IMR-90 (cell line): Measurements from ENCODE around the gene CNTN4. TPM values are rescaled to one million over a fixed set of nuclear protein-coding genes. Genes with fewer than 3 reads are reported as not detected.
A peak's percentile ranks its signal among the peaks of the same experiment; 100 is the strongest.

ENCODE experiments used
- ATAC-seq: fragments of 200-7000 bp; cut with Tn5 transposase; 2 replicates; pipeline ENCODE4 v1.9.1; 2020; ENCODE audit warnings: low read depth, mild to moderate bottlenecking, moderate library complexity
- BruUV-seq: library from RNA; stranded (reverse); fragments of 400-500 nt; replicated peaks from 2 replicates; lab custom pipeline; 2021; lab: Mats Ljungman, UMichigan
- CTCF ChIA-PET: fragments of 300-600 bp; formaldehyde crosslinking; extraction: SDS; loops from one replicate; lab custom pipeline; 2021; ENCODE audit warnings: antibody characterized with exemption; lab: Yijun Ruan, JAX
- POLR2A ChIA-PET: fragments of 300-600 bp; sonication (Branson Sonifier 250); formaldehyde crosslinking; loops from one replicate; lab custom pipeline; 2022; ENCODE audit warnings: antibody characterized with exemption; ENCODE audit not compliant: unreplicated experiment; lab: Charles Lee
- DNase-seq: peaks from one replicate; pipeline ENCODE4 v3.0.0; 2013
- H2AFZ ChIP-seq: replicated peaks from 2 replicates; pipeline ENCODE3; 2013; ENCODE audit warnings: low read length, mild to moderate bottlenecking; ENCODE audit not compliant: poor library complexity
- H2AK5ac ChIP-seq: 2 replicates; pipeline ENCODE4 v1.6.1; 2013; ENCODE audit warnings: low read depth, low read length, inconsistent platforms
- H2AK9ac ChIP-seq: replicated peaks from 2 replicates; pipeline ENCODE3; 2013; ENCODE audit warnings: mild to moderate bottlenecking, low read depth, low read length, moderate library complexity; ENCODE audit not compliant: poor library complexity
- H2BK120ac ChIP-seq: 2 replicates; pipeline ENCODE4 v1.6.1; 2013; ENCODE audit warnings: low read depth, low read length, inconsistent platforms
- H2BK15ac ChIP-seq: 3 replicates; pipeline ENCODE4 v1.6.1; 2013; ENCODE audit warnings: low read depth, low read length, inconsistent platforms
- H2BK20ac ChIP-seq: 2 replicates; pipeline ENCODE4 v1.6.1; 2013; ENCODE audit warnings: low read depth, mild to moderate bottlenecking, inconsistent platforms, low read length, moderate library complexity
- H2BK5ac ChIP-seq: 2 replicates; pipeline ENCODE4 v1.6.1; 2013; ENCODE audit warnings: mild to moderate bottlenecking, low read depth, low read length, inconsistent platforms; ENCODE audit not compliant: poor library complexity, severe bottlenecking
- H3K14ac ChIP-seq: replicated peaks from 2 replicates; pipeline ENCODE4 v1.6.1; 2013; ENCODE audit warnings: low read depth, low read length, inconsistent platforms
- H3K18ac ChIP-seq: 2 replicates; pipeline ENCODE4 v1.6.1; 2013; ENCODE audit warnings: low read depth, low read length, control low read depth
- H3K23ac ChIP-seq: 2 replicates; pipeline ENCODE4 v1.6.1; 2013; ENCODE audit warnings: low read depth, low read length, inconsistent platforms
- H3K27ac ChIP-seq: 2 replicates; pipeline ENCODE4 v1.5.1; 2013; ENCODE audit warnings: mild to moderate bottlenecking, control low read depth, low read length; ENCODE audit not compliant: insufficient read depth
- H3K27me3 ChIP-seq: 2 replicates; pipeline ENCODE4 v1.6.1; 2013; ENCODE audit warnings: low read length; ENCODE audit not compliant: control insufficient read depth, insufficient read depth
- H3K36me3 ChIP-seq: 2 replicates; pipeline ENCODE4 v1.6.1; 2013; ENCODE audit warnings: low read length, mixed read lengths; ENCODE audit not compliant: control insufficient read depth, insufficient read depth
- H3K4ac ChIP-seq: 2 replicates; pipeline ENCODE4 v1.6.1; 2013; ENCODE audit warnings: low read depth, low read length, inconsistent platforms
- H3K4me1 ChIP-seq: 2 replicates; pipeline ENCODE4 v1.6.1; 2013; ENCODE audit warnings: low read length, mixed read lengths; ENCODE audit not compliant: control insufficient read depth, insufficient read depth
- H3K4me2 ChIP-seq: 2 replicates; pipeline ENCODE4 v1.6.1; 2013; ENCODE audit warnings: low read depth, mild to moderate bottlenecking, control low read depth, low read length, moderate library complexity
- H3K4me3 ChIP-seq: 2 replicates; pipeline ENCODE4 v1.5.1; 2013; ENCODE audit warnings: low read depth, mild to moderate bottlenecking, control low read depth, low read length, moderate library complexity; ENCODE audit not compliant: insufficient read depth
- H3K56ac ChIP-seq: 2 replicates; pipeline ENCODE4 v1.6.1; 2013; ENCODE audit warnings: low read length, inconsistent platforms; ENCODE audit not compliant: insufficient read depth; ENCODE audit errors: extremely low read depth
- H3K79me1 ChIP-seq, 2 experiments: 2 replicates each; pipeline ENCODE4 v1.6.1; 2013; ENCODE audit warnings: low read length in 2 of 2, inconsistent platforms in 1 of 2, low read depth in 1 of 2
- H3K9ac ChIP-seq: 2 replicates; pipeline ENCODE4 v1.6.1; 2013; ENCODE audit warnings: low read depth, low read length, control low read depth
- H3K9me1 ChIP-seq: 2 replicates; pipeline ENCODE4 v1.6.1; 2013; ENCODE audit warnings: low read length, inconsistent platforms; ENCODE audit not compliant: insufficient read depth
- H3K9me3 ChIP-seq: 2 replicates; pipeline ENCODE4 v1.6.1; 2013; ENCODE audit warnings: low read length; ENCODE audit not compliant: control insufficient read depth, insufficient read depth
- H4K20me1 ChIP-seq: 2 replicates; pipeline ENCODE4 v1.6.1; 2013; ENCODE audit warnings: low read length, inconsistent platforms; ENCODE audit not compliant: insufficient read depth
- H4K5ac ChIP-seq: 2 replicates; pipeline ENCODE4 v1.6.1; 2013; ENCODE audit warnings: mild to moderate bottlenecking, low read depth, low read length, control low read depth
- H4K8ac ChIP-seq, 2 experiments: 2 replicates each; pipeline ENCODE4 v1.6.1; 2013; ENCODE audit warnings: low read depth in 2 of 2, low read length in 2 of 2, control low read depth in 1 of 2, inconsistent platforms in 1 of 2
- H4K91ac ChIP-seq: 2 replicates; pipeline ENCODE4 v1.6.1; 2013; ENCODE audit warnings: low read depth, low read length, inconsistent platforms; ENCODE audit not compliant: insufficient read depth
- CEBPB ChIP-seq: IDR thresholded peaks from 2 replicates; pipeline ENCODE4 v1.6.1; 2012; ENCODE audit warnings: low read depth, low read length, improper control_type of control experiment
- CHD1 ChIP-seq: IDR thresholded peaks from 2 replicates; pipeline ENCODE4 v1.6.1; 2012; ENCODE audit warnings: low read depth, low read length, improper control_type of control experiment
- MAFK ChIP-seq: IDR thresholded peaks from 2 replicates; pipeline ENCODE4 v1.6.1; 2012; ENCODE audit warnings: low read depth, low read length, improper control_type of control experiment
- MAZ ChIP-seq: IDR thresholded peaks from 2 replicates; pipeline ENCODE4 v1.6.1; 2012; ENCODE audit warnings: low read depth, mild to moderate bottlenecking, low read length, improper control_type of control experiment, moderate library complexity, borderline replicate concordance
- MXI1 ChIP-seq: IDR thresholded peaks from 2 replicates; pipeline ENCODE4 v1.6.1; 2012; ENCODE audit warnings: low read depth, mild to moderate bottlenecking, low read length, moderate library complexity, borderline replicate concordance
- NFE2L2 ChIP-seq: fragments of 150-350 bp; IDR thresholded peaks from 2 replicates; pipeline ENCODE4 v1.6.1; 2016; ENCODE audit warnings: low read depth, mild to moderate bottlenecking, low read length
- POLR2A ChIP-seq: IDR thresholded peaks from 2 replicates; pipeline ENCODE4 v1.6.1; 2012; ENCODE audit warnings: mild to moderate bottlenecking, low read depth, low read length
- RAD21 ChIP-seq: IDR thresholded peaks from 2 replicates; pipeline ENCODE4 v1.6.1; 2012; ENCODE audit warnings: low read length, improper control_type of control experiment
- WGBS, 2 experiments: methylation state at CpG; one replicate each; pipeline versions ENCODE4 v1.1.5 to v1.1.7; 2013; ENCODE audit warnings: missing lambda C conversion rate in 2 of 2; ENCODE audit not compliant: insufficient read length in 1 of 2; ENCODE audit errors: extremely low coverage in 2 of 2; 5-methylcytosine and 5-hydroxymethylcytosine counted together
- dilution Hi-C: fragments of 300-500 bp; cut with HindIII; formaldehyde crosslinking; loops from one replicate; pipeline ENCODE4 v1.14.3; 2018; ENCODE audit warnings: low sequenced_read_pairs; ENCODE audit not compliant: unreplicated experiment
- in situ Hi-C: fragments of 300-500 bp; cut with MboI; formaldehyde crosslinking; loops from 3 replicates; pipeline ENCODE4 v1.14.3; 2019; ENCODE audit warnings: low sequenced_read_pairs, inconsistent platforms, mixed read lengths
- intact Hi-C: fragments of 100-400 bp; cut with micrococcal nuclease; formaldehyde crosslinking; loops from 2 replicates; pipeline ENCODE4 v1.10.0; 2022
- polyA plus RNA-seq, 3 experiments: library from polyadenylated mRNA; depleted of rRNA; stranded (reverse); fragments of >200 nt; gene quantifications; 2 replicates each; pipeline ENCODE4 v1.2.3, GENCODE V29; 2012; ENCODE audit warnings: low replicate concordance in 1 of 3
- total RNA-seq: library from RNA; depleted of rRNA; stranded (reverse); fragments of >200 nt; gene quantifications from 2 replicates; pipeline ENCODE4 v1.2.3, GENCODE V29; 2012
- TF ChIP-seq, protein P1 (sequence below): fragments of 150-350 bp; IDR thresholded peaks from 2 replicates; pipeline ENCODE4 v1.6.1; 2016; ENCODE audit warnings: low read depth, mild to moderate bottlenecking, low read length, moderate library complexity, borderline replicate concordance

Gene CNTN4
- total and polyA plus RNA-seq, 2 of the 4 experiments (the other 2 are of a cell fraction) = under 0.01 TPM; not detected in 1

DNA sequence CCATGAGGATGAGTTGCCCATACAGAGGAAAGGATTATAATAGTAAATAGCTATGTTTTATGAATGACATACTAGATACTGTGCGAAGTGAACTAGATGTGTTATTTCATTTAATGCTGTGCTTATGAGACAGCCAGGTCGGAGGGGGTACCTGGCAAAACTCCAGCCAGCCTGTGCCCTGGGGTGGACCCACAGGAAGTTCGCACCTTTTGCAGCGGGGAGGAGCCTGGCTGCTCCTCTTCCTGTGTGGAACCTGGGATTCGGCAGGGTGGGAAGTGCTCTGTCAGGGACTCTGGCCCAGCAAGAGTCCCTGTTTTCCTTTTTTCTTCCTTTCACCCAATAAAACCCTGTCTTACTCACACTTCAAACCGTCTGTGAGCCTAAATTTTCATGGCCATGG, 559.3 kb downstream of the CNTN4 start:
- Histone ChIP-seq H3K79me1 (no peaks in the 10 kb centered on the region; a peak in 1 of 4 replicates), H3K18ac (peak overlapping the region; percentile 100), H2BK5ac (peak overlapping the region; percentile 97), H3K4ac (peak overlapping the region; percentile 87), H2BK15ac (peak overlapping the region; percentile 81; the same call in 2 of the 3 replicates), H4K5ac (peak overlapping the region; percentile 99), H3K36me3 (no peaks in the 10 kb centered on the region), H3K27ac (peak overlapping the region; percentile 99), H3K9ac (no peak overlapping the region), H3K14ac (peak overlapping the region; percentile 52; the same call in 1 of the 2 replicates), H3K4me2 (no peak overlapping the region), H2AK9ac (no peak overlapping the region), H4K91ac (peak overlapping the region; percentile 85), H3K9me1 (no peaks in the 10 kb centered on the region; the same call in 1 of the 2 replicates), H3K56ac (peak overlapping the region; percentile 18; the same call in 1 of the 2 replicates), H3K4me1 (peaks cover 10% of the 10 kb centered on the region), H2AFZ (no peak overlapping the region), H3K27me3 (no peaks in the 10 kb centered on the region), H2BK20ac (peak overlapping the region; percentile 61), H2AK5ac (peak overlapping the region; percentile 48; the same call in 1 of the 2 replicates), H4K8ac (peak overlapping the region; percentile 39 to 71), H4K20me1 (no peaks in the 10 kb centered on the region), H3K23ac (peak overlapping the region; percentile 7; the same call in 1 of the 2 replicates), H3K4me3 (no peak overlapping the region), H2BK120ac (peak overlapping the region; percentile 85), H3K9me3 (no peaks in the 10 kb centered on the region)
- in situ Hi-C loops (no loop called here), intact Hi-C loops (no loop called here), dilution Hi-C loops (no loop called here)
- POLR2A ChIA-PET = no interaction called here
- CTCF ChIA-PET = no interaction called here
- ATAC-seq (no peak), DNase-seq (no peak)
- BruUV-seq = no TSS peak
- 100% methylated on average over 2 of the region's 6 CpGs; no CpG with 5 or more reads in 1 of the 2 experiments for WGBS, 2 experiments
- TF ChIP-seq CEBPB (no peak), NFE2L2 (no peak), RAD21 (no peak), MXI1 (no peak), CHD1 (no peak), MAFK (no peak), POLR2A (no peak), MAZ (no peak)
- TF ChIP-seq, protein P1, sequence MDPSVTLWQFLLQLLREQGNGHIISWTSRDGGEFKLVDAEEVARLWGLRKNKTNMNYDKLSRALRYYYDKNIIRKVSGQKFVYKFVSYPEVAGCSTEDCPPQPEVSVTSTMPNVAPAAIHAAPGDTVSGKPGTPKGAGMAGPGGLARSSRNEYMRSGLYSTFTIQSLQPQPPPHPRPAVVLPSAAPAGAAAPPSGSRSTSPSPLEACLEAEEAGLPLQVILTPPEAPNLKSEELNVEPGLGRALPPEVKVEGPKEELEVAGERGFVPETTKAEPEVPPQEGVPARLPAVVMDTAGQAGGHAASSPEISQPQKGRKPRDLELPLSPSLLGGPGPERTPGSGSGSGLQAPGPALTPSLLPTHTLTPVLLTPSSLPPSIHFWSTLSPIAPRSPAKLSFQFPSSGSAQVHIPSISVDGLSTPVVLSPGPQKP = no peak
